Panc1 (cell line): Measurements from ENCODE around the gene KHDRBS2. TPM values are rescaled to one million over a fixed set of nuclear protein-coding genes. Genes with fewer than 3 reads are reported as not detected.

ENCODE experiments used
- ATAC-seq: fragments of 200-7000 bp; cut with Tn5 transposase; 2 replicates; pipeline ENCODE4 v1.9.1; 2020; ENCODE audit warnings: mild to moderate bottlenecking, moderate library complexity
- BruUV-seq: library from RNA; stranded (reverse); fragments of 400-500 nt; replicated peaks from 2 replicates; lab custom pipeline; 2021; lab: Mats Ljungman, UMichigan
- CTCF ChIA-PET: fragments of 300-600 bp; sonication (Branson Sonifier 250); formaldehyde crosslinking; loops from one replicate; lab custom pipeline; 2022; ENCODE audit warnings: antibody characterized with exemption; lab: Charles Lee
- POLR2A ChIA-PET: fragments of 300-600 bp; sonication (Branson Sonifier 250); formaldehyde crosslinking; loops from one replicate; lab custom pipeline; 2022; ENCODE audit warnings: antibody characterized with exemption; lab: Charles Lee
- DNase-seq: peaks from one replicate; pipeline ENCODE4 v3.0.0-alpha.2; 2010; ENCODE audit warnings: low read depth, low spot score
- H3K27ac ChIP-seq: 2 replicates; pipeline ENCODE4 v1.5.1; 2011; ENCODE audit warnings: mild to moderate bottlenecking, low read length, inconsistent platforms
- H3K27me3 ChIP-seq: fragments of 200-500 bp; sonication (Bioruptor generic); 2 replicates; pipeline ENCODE4 v1.6.0; 2014; ENCODE audit warnings: low read length, inconsistent platforms; ENCODE audit not compliant: control insufficient read depth, insufficient read depth
- H3K36me3 ChIP-seq: fragments of 200-500 bp; sonication (Bioruptor generic); 2 replicates; pipeline ENCODE4 v1.5.1; 2014; ENCODE audit warnings: inconsistent platforms, mild to moderate bottlenecking, low read length, moderate library complexity; ENCODE audit not compliant: control insufficient read depth, insufficient read depth
- H3K4me1 ChIP-seq: 2 replicates; pipeline ENCODE4 v1.5.1; 2011; ENCODE audit warnings: inconsistent platforms, mild to moderate bottlenecking, low read length, moderate library complexity; ENCODE audit not compliant: control insufficient read depth, insufficient read depth
- H3K4me3 ChIP-seq, 2 experiments: 2 replicates each; pipeline ENCODE4 v1.5.1; 2011 to 2012; ENCODE audit warnings: low read depth in 2 of 2, low read length in 2 of 2, mild to moderate bottlenecking in 2 of 2, inconsistent platforms in 1 of 2, moderate library complexity in 1 of 2
- H3K9me3 ChIP-seq: fragments of 200-500 bp; sonication (Bioruptor generic); 2 replicates; pipeline ENCODE4 v1.5.1; 2014; ENCODE audit warnings: low read depth, mild to moderate bottlenecking, inconsistent platforms, low read length, moderate library complexity; ENCODE audit not compliant: control insufficient read depth, insufficient read depth
- POLR2AphosphoS5 ChIP-seq: IDR thresholded peaks from 2 replicates; pipeline ENCODE4 v1.6.1; 2012; ENCODE audit warnings: mild to moderate bottlenecking, low read depth, low read length, moderate library complexity
- SIN3A ChIP-seq: IDR thresholded peaks from 2 replicates; pipeline ENCODE4 v1.6.1; 2012; ENCODE audit warnings: low read depth, mild to moderate bottlenecking, low read length, moderate library complexity, borderline replicate concordance; ENCODE audit not compliant: insufficient read depth
- TCF7L2 ChIP-seq: IDR thresholded peaks from 2 replicates; pipeline ENCODE4 v1.6.1; 2011; ENCODE audit warnings: mild to moderate bottlenecking, low read depth, low read length, inconsistent platforms
- in situ Hi-C: cut with HindIII; loops from 2 replicates; pipeline ENCODE4 v1.10.0; 2016; ENCODE audit warnings: low sequenced_read_pairs, low pct_unique_long_range_greater_than_20kb
- intact Hi-C: fragments of 100-400 bp; cut with micrococcal nuclease; formaldehyde crosslinking; loops from one replicate; pipeline ENCODE4 v1.10.0; 2022; ENCODE audit not compliant: unreplicated experiment
- total RNA-seq: library from RNA; stranded (reverse); gene quantifications from one replicate; pipeline ENCODE4 v1.2.1, GENCODE V29; 2021; ENCODE audit not compliant: unreplicated experiment
- TF ChIP-seq, protein P1 (sequence below), 2 experiments: IDR thresholded peaks; 2 replicates each; pipeline ENCODE4 v1.6.1; 2011 to 2012; ENCODE audit warnings: low read depth in 2 of 2, control low read depth in 1 of 2, low read length in 1 of 2, mild to moderate bottlenecking in 1 of 2, moderate library complexity in 1 of 2; ENCODE audit not compliant: insufficient read depth in 1 of 2
- TF ChIP-seq, protein P2 (sequence below): fragments of 450-650 bp; IDR thresholded peaks from 2 replicates; pipeline ENCODE4 v1.5.1; 2017; ENCODE audit warnings: mild to moderate bottlenecking

KHDRBS2 gene
- total RNA-seq, 1 experiment from 2014 or later = not detected

DNA sequence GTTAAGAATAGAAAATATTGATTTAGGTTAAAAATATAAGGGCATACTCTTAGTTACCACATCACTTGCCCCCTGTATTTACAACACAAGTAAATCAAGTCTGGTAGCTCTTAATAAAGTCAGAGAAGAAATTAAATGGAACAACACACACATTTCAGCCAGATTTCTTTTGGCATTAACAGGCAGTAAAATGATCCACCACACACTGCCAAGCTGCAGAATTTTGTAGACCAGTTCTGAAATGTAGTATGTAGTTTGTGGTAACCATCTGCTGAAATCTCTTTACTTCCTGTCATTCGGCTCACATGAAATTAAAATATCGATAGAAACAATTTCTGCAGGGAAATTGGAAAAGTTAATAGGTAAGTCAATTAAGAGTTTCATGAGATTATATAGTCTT, 326.8 kb downstream of the KHDRBS2 start:
- no peak for DNase-seq
- Histone ChIP-seq H3K36me3 (no peaks in the 10 kb centered on the region), H3K4me3 (no peak overlapping the region), H3K27ac (no peak overlapping the region), H3K9me3 (0 out of 2 replicates have a peak, but pooled peaks cover 13% of the 10 kb centered on the region), H3K4me1 (no peaks in the 10 kb centered on the region), H3K27me3 (no peaks in the 10 kb centered on the region)
- POLR2A ChIA-PET = no interaction called here
- no TSS peak for BruUV-seq
- CTCF ChIA-PET = no interaction called here
- in situ Hi-C loops = no loop called here
- TF ChIP-seq, protein P1, sequence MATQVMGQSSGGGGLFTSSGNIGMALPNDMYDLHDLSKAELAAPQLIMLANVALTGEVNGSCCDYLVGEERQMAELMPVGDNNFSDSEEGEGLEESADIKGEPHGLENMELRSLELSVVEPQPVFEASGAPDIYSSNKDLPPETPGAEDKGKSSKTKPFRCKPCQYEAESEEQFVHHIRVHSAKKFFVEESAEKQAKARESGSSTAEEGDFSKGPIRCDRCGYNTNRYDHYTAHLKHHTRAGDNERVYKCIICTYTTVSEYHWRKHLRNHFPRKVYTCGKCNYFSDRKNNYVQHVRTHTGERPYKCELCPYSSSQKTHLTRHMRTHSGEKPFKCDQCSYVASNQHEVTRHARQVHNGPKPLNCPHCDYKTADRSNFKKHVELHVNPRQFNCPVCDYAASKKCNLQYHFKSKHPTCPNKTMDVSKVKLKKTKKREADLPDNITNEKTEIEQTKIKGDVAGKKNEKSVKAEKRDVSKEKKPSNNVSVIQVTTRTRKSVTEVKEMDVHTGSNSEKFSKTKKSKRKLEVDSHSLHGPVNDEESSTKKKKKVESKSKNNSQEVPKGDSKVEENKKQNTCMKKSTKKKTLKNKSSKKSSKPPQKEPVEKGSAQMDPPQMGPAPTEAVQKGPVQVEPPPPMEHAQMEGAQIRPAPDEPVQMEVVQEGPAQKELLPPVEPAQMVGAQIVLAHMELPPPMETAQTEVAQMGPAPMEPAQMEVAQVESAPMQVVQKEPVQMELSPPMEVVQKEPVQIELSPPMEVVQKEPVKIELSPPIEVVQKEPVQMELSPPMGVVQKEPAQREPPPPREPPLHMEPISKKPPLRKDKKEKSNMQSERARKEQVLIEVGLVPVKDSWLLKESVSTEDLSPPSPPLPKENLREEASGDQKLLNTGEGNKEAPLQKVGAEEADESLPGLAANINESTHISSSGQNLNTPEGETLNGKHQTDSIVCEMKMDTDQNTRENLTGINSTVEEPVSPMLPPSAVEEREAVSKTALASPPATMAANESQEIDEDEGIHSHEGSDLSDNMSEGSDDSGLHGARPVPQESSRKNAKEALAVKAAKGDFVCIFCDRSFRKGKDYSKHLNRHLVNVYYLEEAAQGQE (IDR thresholded peaks at IDR 0.05; ENCODE audit: insufficient read depth in 1 of 2, low read depth in 2 of 2, low read length in 1 of 2) = no peak
- TF ChIP-seq SIN3A (no peak), POLR2AphosphoS5 (no peak), TCF7L2 (no peak)
- TF ChIP-seq, protein P2, sequence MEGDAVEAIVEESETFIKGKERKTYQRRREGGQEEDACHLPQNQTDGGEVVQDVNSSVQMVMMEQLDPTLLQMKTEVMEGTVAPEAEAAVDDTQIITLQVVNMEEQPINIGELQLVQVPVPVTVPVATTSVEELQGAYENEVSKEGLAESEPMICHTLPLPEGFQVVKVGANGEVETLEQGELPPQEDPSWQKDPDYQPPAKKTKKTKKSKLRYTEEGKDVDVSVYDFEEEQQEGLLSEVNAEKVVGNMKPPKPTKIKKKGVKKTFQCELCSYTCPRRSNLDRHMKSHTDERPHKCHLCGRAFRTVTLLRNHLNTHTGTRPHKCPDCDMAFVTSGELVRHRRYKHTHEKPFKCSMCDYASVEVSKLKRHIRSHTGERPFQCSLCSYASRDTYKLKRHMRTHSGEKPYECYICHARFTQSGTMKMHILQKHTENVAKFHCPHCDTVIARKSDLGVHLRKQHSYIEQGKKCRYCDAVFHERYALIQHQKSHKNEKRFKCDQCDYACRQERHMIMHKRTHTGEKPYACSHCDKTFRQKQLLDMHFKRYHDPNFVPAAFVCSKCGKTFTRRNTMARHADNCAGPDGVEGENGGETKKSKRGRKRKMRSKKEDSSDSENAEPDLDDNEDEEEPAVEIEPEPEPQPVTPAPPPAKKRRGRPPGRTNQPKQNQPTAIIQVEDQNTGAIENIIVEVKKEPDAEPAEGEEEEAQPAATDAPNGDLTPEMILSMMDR = no peak
- intact Hi-C loops = no loop called here
- ATAC-seq = no peak

DNA sequence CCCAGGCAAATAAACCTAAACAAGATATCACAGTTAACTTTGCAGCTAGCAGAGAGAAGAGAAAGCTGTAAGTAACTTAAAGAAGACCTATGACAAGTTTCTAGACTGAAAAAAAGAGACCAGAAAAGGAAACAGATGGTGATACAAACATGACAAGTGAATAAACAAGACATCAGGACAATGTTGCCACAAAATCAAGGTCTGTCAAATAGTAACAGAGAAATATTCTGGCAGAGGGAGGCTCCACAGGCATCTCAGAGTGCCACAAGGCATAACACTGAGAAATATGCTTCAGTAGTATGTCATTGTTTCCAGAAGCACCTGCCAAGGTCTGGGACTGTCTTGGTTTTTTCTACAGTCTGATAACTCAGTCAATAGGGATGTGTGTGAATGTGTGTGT, 332.2 kb downstream of the KHDRBS2 start:
- no peaks in the 10 kb centered on the region for H3K36me3 ChIP-seq
- ChIA-PET POLR2A (no interaction called here), CTCF (no interaction called here)
- no peak overlapping the region for H3K4me3 ChIP-seq
- TF ChIP-seq SIN3A (no peak), TCF7L2 (no peak), POLR2AphosphoS5 (no peak)
- TF ChIP-seq, protein P2 = no peak
- TF ChIP-seq, protein P1 (IDR thresholded peaks at IDR 0.05; ENCODE audit: insufficient read depth in 1 of 2, low read depth in 2 of 2, low read length in 1 of 2) = no peak
- DNase-seq (no peak), ATAC-seq (no peak)
- no TSS peak for BruUV-seq
- in situ Hi-C loops = no loop called here
- intact Hi-C loops = no loop called here
- H3K9me3 ChIP-seq = peaks cover 33% of the 10 kb centered on the region
- no peaks in the 10 kb centered on the region for H3K27me3 ChIP-seq
- H3K4me1 ChIP-seq = no peaks in the 10 kb centered on the region
- H3K27ac ChIP-seq = no peak overlapping the region
